ENCODE data around the gene NCR1.
"Not testable (repeated sequence)": the region's sequence is repeated elsewhere in the genome, so short reads cannot be mapped to it uniquely, and the experiment has no call there.

NCR1 gene, protein sequence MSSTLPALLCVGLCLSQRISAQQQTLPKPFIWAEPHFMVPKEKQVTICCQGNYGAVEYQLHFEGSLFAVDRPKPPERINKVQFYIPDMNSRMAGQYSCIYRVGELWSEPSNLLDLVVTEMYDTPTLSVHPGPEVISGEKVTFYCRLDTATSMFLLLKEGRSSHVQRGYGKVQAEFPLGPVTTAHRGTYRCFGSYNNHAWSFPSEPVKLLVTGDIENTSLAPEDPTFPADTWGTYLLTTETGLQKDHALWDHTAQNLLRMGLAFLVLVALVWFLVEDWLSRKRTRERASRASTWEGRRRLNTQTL

DNA sequence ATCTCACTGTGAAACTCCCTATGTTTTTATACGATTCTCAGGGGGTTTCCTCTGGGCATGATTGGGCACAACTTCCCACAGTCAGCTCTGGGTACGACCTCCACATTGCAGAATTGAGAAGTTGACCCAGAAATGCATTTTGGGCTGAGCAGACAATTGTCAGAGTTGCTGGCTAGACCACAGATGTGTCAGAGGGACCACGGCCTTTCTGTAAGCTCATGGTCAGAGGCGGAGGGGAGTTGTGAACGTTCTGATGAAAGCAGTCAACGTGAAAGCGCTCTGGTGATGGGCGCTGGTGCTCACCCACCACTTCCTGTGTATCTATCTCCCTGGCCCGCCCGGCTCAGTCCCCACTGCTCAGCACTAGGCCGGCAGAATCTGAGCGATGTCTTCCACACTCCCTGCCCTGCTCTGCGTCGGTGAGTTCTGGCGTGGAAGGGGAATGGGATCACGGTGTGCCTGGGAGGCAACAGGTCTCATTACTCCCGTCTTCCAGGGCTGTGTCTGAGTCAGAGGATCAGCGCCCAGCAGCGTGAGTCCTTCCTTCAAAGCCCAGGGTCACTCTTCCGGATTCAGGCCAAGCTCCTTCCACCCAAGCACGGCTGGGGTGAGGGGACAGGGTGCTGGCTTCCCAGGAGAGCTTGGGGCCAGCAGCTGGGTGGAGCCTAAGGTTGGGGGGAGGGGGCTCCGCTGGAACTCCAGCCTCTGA is at the start of gene NCR1:
Gene NCR1, plus strand, starts transcription at position 346 of the 709 bp plus-strand sequence. Its CDS starts 40 bp downstream, at position 386.
- H3K27ac ChIP-seq (ENCODE audit: low read depth, low read length), result no peak within 1 kb of the TSS
- H3K36me3 ChIP-seq (ENCODE audit: low read length), result no peaks in the 10 kb centered on the region
- TF ChIP-seq, protein P1, sequence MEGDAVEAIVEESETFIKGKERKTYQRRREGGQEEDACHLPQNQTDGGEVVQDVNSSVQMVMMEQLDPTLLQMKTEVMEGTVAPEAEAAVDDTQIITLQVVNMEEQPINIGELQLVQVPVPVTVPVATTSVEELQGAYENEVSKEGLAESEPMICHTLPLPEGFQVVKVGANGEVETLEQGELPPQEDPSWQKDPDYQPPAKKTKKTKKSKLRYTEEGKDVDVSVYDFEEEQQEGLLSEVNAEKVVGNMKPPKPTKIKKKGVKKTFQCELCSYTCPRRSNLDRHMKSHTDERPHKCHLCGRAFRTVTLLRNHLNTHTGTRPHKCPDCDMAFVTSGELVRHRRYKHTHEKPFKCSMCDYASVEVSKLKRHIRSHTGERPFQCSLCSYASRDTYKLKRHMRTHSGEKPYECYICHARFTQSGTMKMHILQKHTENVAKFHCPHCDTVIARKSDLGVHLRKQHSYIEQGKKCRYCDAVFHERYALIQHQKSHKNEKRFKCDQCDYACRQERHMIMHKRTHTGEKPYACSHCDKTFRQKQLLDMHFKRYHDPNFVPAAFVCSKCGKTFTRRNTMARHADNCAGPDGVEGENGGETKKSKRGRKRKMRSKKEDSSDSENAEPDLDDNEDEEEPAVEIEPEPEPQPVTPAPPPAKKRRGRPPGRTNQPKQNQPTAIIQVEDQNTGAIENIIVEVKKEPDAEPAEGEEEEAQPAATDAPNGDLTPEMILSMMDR (IDR thresholded peaks at IDR 0.05; ENCODE audit: insufficient read depth, low read length, poor library complexity, severe bottlenecking), result no peak
- TF ChIP-seq EZH2phosphoT487 (conservative IDR thresholded peaks at IDR 0.05; ENCODE audit: low read length), result no peak
- H3F3A ChIP-seq (ENCODE audit: insufficient read depth), result no peaks in the 10 kb centered on the region
- H3K9me2 ChIP-seq (replicated peaks; ENCODE audit: insufficient read depth, low read length), result no peaks in the 10 kb centered on the region
- H3K9ac ChIP-seq (ENCODE audit: low read length), result no peak within 1 kb of the TSS
- no peak within 1 kb of the TSS for H3K4me3 ChIP-seq (ENCODE audit: insufficient read depth, low read length, poor library complexity, severe bottlenecking)
- no peaks in the 10 kb centered on the region for H3K27me3 ChIP-seq (ENCODE audit: low read length)
- H3K79me2 ChIP-seq (ENCODE audit: insufficient read depth, low read length), result no peaks in the 10 kb centered on the region
- H4K20me1 ChIP-seq (ENCODE audit: low read depth, low read length), result no peaks in the 10 kb centered on the region
- H2AFZ ChIP-seq (ENCODE audit: low read depth, low read length, severe bottlenecking), result no peak within 1 kb of the TSS
- H3K4me2 ChIP-seq (ENCODE audit: low read depth, low read length, poor library complexity, severe bottlenecking), result no peak within 1 kb of the TSS
- H3K9me3 ChIP-seq (ENCODE audit: insufficient read depth, low read length), result no peaks in the 10 kb centered on the region

DNA sequence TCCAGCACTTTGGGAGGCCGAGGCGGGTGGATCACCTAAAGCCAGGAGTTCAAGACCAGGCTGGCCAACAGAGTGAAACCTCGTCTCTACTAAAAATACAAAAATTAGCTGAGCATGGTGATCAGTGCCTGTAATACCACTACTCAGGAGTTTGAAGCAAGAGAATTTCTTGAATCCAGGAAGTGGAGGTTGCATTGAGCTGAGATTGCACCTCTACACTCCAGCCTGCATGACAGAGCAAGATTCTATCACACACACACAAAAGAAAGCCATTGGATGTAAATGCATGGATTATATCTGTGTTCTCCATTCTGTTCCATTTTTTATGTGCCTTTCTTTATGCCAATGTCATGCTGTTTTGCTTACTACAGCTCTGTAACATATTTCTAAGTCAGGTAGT is 47.5 kb upstream of the NCR1 start:
- not testable (repeated sequence) for H3K27me3 ChIP-seq (ENCODE audit: low read length); H3K4me2 ChIP-seq (ENCODE audit: low read depth, low read length, poor library complexity, severe bottlenecking); H3K36me3 ChIP-seq (ENCODE audit: low read length); H3K9ac ChIP-seq (ENCODE audit: low read length); H3K9me2 ChIP-seq (replicated peaks; ENCODE audit: insufficient read depth, low read length); H3K79me2 ChIP-seq (ENCODE audit: insufficient read depth, low read length); H3K9me3 ChIP-seq (ENCODE audit: insufficient read depth, low read length); H4K20me1 ChIP-seq (ENCODE audit: low read depth, low read length); H3K27ac ChIP-seq (ENCODE audit: low read depth, low read length); H3F3A ChIP-seq (ENCODE audit: insufficient read depth); H2AFZ ChIP-seq (ENCODE audit: low read depth, low read length, severe bottlenecking); H3K4me3 ChIP-seq (ENCODE audit: insufficient read depth, low read length, poor library complexity, severe bottlenecking)

DNA sequence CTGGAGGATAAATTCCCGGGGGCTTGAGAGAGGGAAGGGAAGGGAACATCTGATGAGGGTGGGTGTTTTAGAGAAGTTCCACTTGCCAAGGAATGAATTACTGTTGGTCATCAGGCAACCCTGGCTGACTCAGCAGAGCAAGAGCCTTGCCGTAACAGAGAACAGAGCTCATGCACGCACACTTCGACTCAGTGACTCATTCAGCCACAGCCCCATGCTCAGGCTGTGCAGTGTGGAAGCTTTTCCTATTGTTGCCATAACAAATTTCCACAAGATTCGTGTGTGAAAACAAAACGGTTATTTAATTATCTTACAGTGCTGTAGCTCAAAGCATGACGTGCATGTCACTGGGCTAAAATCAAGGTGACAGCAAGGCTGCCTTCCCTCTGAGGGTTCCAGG is 46.5 kb upstream of the NCR1 start:
- not testable (repeated sequence) for H3K27me3 ChIP-seq (ENCODE audit: low read length); H4K20me1 ChIP-seq (ENCODE audit: low read depth, low read length); H3K9me2 ChIP-seq (replicated peaks; ENCODE audit: insufficient read depth, low read length); H2AFZ ChIP-seq (ENCODE audit: low read depth, low read length, severe bottlenecking); H3K4me3 ChIP-seq (ENCODE audit: insufficient read depth, low read length, poor library complexity, severe bottlenecking); H3K79me2 ChIP-seq (ENCODE audit: insufficient read depth, low read length); H3K27ac ChIP-seq (ENCODE audit: low read depth, low read length); H3K4me2 ChIP-seq (ENCODE audit: low read depth, low read length, poor library complexity, severe bottlenecking); H3K36me3 ChIP-seq (ENCODE audit: low read length); H3K9me3 ChIP-seq (ENCODE audit: insufficient read depth, low read length); H3F3A ChIP-seq (ENCODE audit: insufficient read depth); H3K9ac ChIP-seq (ENCODE audit: low read length)

DNA sequence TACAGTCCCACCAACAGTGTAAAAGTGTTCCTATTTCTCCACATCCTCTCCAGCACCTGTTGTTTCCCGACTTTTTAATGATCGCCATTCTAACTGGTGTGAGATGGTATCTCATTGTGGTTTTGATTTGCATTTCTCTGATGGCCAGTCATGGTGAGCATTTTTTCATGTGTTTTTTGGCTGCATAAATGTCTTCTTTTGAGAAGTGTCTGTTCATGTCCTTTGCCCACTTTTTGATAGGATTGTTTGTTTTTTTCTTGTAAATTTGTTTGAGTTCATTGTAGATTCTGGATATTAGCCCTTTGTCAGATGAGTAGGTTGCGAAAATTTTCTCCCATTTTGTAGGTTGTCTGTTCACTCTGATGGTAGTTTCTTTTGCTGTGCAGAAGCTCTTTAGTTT is 42.5 kb upstream of the NCR1 start:
- H3K27me3 ChIP-seq (ENCODE audit: low read length); H3K9me2 ChIP-seq (replicated peaks; ENCODE audit: insufficient read depth, low read length); H2AFZ ChIP-seq (ENCODE audit: low read depth, low read length, severe bottlenecking); H3K36me3 ChIP-seq (ENCODE audit: low read length); H3K4me2 ChIP-seq (ENCODE audit: low read depth, low read length, poor library complexity, severe bottlenecking); H3K9me3 ChIP-seq (ENCODE audit: insufficient read depth, low read length); H3K9ac ChIP-seq (ENCODE audit: low read length); H4K20me1 ChIP-seq (ENCODE audit: low read depth, low read length); H3K4me3 ChIP-seq (ENCODE audit: insufficient read depth, low read length, poor library complexity, severe bottlenecking); H3K79me2 ChIP-seq (ENCODE audit: insufficient read depth, low read length); H3K27ac ChIP-seq (ENCODE audit: low read depth, low read length); H3F3A ChIP-seq (ENCODE audit: insufficient read depth): not testable (repeated sequence)

DNA sequence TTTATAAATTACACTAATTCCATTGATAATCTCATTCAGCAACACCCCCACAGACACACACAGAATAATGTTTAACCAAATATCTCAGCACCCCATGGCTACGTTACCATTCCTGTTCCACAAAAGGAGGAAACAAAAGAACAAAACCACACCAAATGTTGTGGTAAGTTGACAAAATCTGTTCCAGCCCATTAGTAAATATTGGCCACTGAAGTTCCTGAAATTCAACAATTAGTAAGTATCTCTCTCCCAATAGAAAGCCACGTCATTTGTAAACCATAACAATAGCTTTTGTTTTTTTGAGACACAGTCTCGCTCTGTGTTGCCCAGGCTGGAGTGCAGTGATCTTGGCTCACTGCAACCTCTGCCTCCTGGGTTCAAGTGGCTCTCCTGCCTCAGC is 34.3 kb upstream of the NCR1 start:
- Histone ChIP-seq H3K27ac (ENCODE audit: low read depth, low read length) (no peak overlapping the region), H3K4me2 (ENCODE audit: low read depth, low read length, poor library complexity, severe bottlenecking) (no peak overlapping the region), H2AFZ (ENCODE audit: low read depth, low read length, severe bottlenecking) (no peak overlapping the region), H3K9me2 (replicated peaks; ENCODE audit: insufficient read depth, low read length) (no peaks in the 10 kb centered on the region), H3F3A (ENCODE audit: insufficient read depth) (no peaks in the 10 kb centered on the region), H3K9me3 (ENCODE audit: insufficient read depth, low read length) (no peaks in the 10 kb centered on the region), H3K79me2 (ENCODE audit: insufficient read depth, low read length) (no peaks in the 10 kb centered on the region), H3K4me3 (ENCODE audit: insufficient read depth, low read length, poor library complexity, severe bottlenecking) (no peak overlapping the region), H3K9ac (ENCODE audit: low read length) (no peak overlapping the region), H3K27me3 (ENCODE audit: low read length) (no peaks in the 10 kb centered on the region), H3K36me3 (ENCODE audit: low read length) (no peaks in the 10 kb centered on the region), H4K20me1 (ENCODE audit: low read depth, low read length) (no peaks in the 10 kb centered on the region)
- TF ChIP-seq, protein P1 (IDR thresholded peaks at IDR 0.05; ENCODE audit: insufficient read depth, low read length, poor library complexity, severe bottlenecking), result no peak
- no peak for TF ChIP-seq EZH2phosphoT487 (conservative IDR thresholded peaks at IDR 0.05; ENCODE audit: low read length)

All from SU-DHL-6 (cell line).